Colonic mucosa (tissue), 4 donors: Measurements from ENCODE around the gene DYNLL1. TPM values are rescaled to one million over a fixed set of nuclear protein-coding genes. Genes with fewer than 3 reads are reported as not detected.
"Not testable (repeated sequence)": the region's sequence is repeated elsewhere in the genome, so short reads cannot be mapped to it uniquely, and the experiment has no call there.

Experiments used
- DNase-seq: peaks from one replicate; pipeline ENCODE4 v3.0.0-alpha.2; 2020
- H3K27ac ChIP-seq: fragments of 200-600 bp; one replicate; pipeline ENCODE4 v1.8.0; 2021
- H3K27me3 ChIP-seq: fragments of 200-600 bp; one replicate; pipeline ENCODE4 v1.8.0; 2021
- H3K36me3 ChIP-seq: fragments of 200-600 bp; one replicate; pipeline ENCODE4 v1.8.0; 2021
- H3K4me1 ChIP-seq: fragments of 200-600 bp; one replicate; pipeline ENCODE4 v1.8.0; 2021; ENCODE audit warnings: mild to moderate bottlenecking
- H3K4me3 ChIP-seq: fragments of 200-600 bp; one replicate; pipeline ENCODE4 v1.8.0; 2021
- H3K9ac ChIP-seq, 2 donors: one replicate each; pipeline ENCODE4 v1.7.0; 2013; ENCODE audit warnings: control low read depth in 2 of 2, low read depth in 2 of 2, low read length in 2 of 2
- H3K9me3 ChIP-seq: fragments of 200-600 bp; one replicate; pipeline ENCODE4 v1.8.0; 2021
- intact Hi-C: fragments of 100-400 bp; cut with DNase I; formaldehyde crosslinking; loops from one replicate; pipeline ENCODE4 v1.14.1; 2022
- total RNA-seq, 2 donors: library from RNA; stranded (reverse); fragmentation: NEBNext Ultra II Directional in 1 of 2; extraction: Animal tissue kit (Norgen Biotek cat#: 25700) in 1 of 2; gene quantifications; one replicate each; pipeline ENCODE4 v1.2.1, GENCODE V29; 2021
- TF ChIP-seq, protein P1 (sequence below): fragments of 200-600 bp; IDR thresholded peaks from one replicate; pipeline ENCODE4 v1.8.0; 2022; ENCODE audit warnings: antibody characterized with exemption, mild to moderate bottlenecking
- donor health status: healthy.
- donor health status: DM: no; HTN: no; CAD: no.
- donor health status: DM: no; HTN: no; CAD: no.

DYNLL1 gene
- total RNA-seq, 2 donors from 2014 or later, result 359 to 463 TPM

DNA sequence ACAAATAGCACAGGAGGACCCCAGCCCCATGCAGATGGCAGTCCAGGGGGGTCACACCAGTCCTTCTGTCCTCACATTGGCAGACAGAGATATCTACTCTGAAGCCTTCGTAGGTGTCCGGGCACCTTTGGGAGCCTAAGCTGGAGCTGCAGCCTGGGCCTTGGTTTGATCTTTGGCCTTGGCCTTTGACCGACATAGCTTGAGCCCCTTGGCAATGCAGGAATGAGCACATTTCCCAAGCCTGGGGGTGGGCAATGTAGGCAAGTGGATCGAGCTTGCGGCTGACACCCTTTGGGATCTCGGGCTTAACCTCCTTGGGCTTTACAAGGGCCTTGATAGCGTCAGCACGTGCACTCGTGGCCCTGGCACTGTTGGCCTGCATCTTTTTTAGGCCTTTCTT, 26.7 kb downstream of the DYNLL1 start:
- intact Hi-C loops, result no loop called here
- TF ChIP-seq, protein P1, sequence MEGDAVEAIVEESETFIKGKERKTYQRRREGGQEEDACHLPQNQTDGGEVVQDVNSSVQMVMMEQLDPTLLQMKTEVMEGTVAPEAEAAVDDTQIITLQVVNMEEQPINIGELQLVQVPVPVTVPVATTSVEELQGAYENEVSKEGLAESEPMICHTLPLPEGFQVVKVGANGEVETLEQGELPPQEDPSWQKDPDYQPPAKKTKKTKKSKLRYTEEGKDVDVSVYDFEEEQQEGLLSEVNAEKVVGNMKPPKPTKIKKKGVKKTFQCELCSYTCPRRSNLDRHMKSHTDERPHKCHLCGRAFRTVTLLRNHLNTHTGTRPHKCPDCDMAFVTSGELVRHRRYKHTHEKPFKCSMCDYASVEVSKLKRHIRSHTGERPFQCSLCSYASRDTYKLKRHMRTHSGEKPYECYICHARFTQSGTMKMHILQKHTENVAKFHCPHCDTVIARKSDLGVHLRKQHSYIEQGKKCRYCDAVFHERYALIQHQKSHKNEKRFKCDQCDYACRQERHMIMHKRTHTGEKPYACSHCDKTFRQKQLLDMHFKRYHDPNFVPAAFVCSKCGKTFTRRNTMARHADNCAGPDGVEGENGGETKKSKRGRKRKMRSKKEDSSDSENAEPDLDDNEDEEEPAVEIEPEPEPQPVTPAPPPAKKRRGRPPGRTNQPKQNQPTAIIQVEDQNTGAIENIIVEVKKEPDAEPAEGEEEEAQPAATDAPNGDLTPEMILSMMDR, result no peak

DNA sequence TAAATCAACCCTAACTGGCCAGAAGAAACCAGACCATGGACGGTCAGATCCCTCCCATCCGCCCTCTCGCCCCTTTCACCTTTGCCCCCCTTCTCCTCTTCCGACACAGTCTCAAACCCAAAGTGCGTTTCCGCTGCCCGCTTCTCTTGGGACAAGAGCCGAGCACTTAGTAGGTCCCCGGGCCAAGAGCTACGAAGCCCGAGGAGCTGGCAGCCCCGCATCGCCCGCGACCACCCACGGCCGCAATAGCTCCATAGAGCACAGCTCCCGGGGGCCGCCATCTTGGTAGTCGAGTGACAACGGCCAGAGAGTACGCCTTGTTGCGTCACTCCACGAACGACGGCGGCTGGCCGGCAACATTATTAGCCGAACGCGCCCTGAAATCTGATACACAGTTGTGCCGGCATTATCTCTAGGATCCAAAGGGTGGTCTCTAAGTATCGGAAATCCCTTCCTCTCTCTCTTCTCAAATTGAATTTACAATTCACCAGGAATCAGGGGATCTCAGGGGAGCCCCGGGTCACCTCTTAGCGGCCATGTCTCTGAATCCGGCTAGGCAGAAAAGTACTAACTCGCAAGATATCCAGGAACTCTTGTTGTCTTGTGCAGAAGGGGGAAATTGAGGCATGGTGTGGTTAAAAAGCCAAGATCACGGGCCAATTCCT, 33.1 kb downstream of the DYNLL1 start, which contains the start of gene COQ5:
Gene COQ5, minus strand, starts transcription at position 298 of the 665 bp plus-strand sequence. Its CDS starts 17 bp downstream, at position 281.
- no peaks in the 10 kb centered on the region for H3K36me3 ChIP-seq
- H3K27ac ChIP-seq, result peak within 1 kb of the TSS; percentile 75
- no peaks in the 10 kb centered on the region for H3K27me3 ChIP-seq
- H3K9me3 ChIP-seq, result no peaks in the 10 kb centered on the region
- peak within 1 kb of the TSS; percentile 59 for H3K4me3 ChIP-seq
- TF ChIP-seq, protein P1, result no peak
- H3K4me1 ChIP-seq, result no peaks in the 10 kb centered on the region
- DNase-seq, result peak; percentile 94
- intact Hi-C loops, result no loop called here
- H3K9ac ChIP-seq, result peak within 1 kb of the TSS; percentile 84 to 90

More for the DNA sequence above, 26.7 kb downstream of the DYNLL1 start:
- Histone ChIP-seq H3K27me3 (no peaks in the 10 kb centered on the region), H3K4me3 (no peak overlapping the region), H3K36me3 (no peaks in the 10 kb centered on the region), H3K9ac (no peak overlapping the region), H3K9me3 (no peaks in the 10 kb centered on the region), H3K27ac (no peak overlapping the region), H3K4me1 (no peaks in the 10 kb centered on the region)
- no peak for DNase-seq

DNA sequence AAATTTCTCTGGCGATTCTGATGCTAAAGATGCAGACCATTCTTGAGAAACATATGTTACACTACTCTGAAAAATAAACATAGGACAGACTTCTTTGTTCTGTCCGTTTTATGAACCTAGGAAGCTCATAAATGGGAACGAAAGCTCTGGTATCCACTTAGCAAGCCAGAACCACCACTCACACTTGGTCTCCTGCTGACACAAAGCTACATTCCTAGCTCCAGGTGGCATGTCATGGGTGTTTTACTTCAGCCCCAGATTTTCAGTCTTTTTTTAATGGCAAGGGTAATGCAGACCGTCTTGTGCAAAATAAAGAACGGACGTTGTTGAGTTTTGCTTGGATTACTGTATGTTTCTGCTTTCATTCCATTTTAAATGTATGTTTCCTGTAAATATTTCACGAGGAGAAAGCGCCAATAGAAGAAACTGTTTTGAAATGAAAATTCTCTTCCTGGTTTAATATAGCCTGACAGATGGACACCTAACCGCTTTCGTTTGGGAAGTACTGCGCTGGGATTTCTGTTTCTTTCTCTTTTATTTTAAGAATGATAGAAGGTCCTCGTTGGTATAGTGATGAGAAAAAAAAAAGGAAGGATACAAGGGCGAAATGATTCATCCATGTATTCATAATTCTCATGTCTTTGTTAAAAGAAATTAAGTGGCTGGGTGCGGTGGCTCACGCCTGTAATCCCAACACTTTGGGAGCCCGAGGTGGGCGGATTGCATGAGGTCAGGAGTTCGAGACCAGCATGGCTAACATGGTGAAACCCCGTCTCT, 33.9 kb downstream of the DYNLL1 start:
- Histone ChIP-seq H3K9me3 (no peaks in the 10 kb centered on the region), H3K9ac (peak overlapping the region; percentile 84 to 90), H3K4me3 (peak overlapping the region; percentile 59), H3K36me3 (no peaks in the 10 kb centered on the region), H3K4me1 (no peaks in the 10 kb centered on the region), H3K27me3 (no peaks in the 10 kb centered on the region), H3K27ac (peak overlapping the region; percentile 75)
- intact Hi-C loops, result no loop called here
- DNase-seq, result peak; percentile 50
- TF ChIP-seq, protein P1, result no peak

DNA sequence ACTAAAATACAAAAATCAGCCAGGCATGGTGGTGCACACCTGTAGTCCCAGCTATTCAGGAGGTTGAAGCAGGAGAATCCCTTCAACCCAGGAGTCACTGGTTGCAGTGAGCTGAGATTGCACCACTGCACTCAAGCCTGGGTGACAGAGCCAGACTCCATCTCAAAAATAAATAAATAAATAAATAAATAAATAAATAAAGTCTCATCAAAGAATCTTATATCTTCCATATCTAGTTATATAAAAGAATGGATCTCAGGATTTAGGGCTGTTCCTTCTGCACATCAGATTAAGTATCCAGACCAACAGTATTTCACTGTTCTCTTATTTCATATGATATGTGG, 34.5 kb downstream of the DYNLL1 start:
- intact Hi-C loops, H3K9me3 ChIP-seq, H3K4me1 ChIP-seq, H3K27me3 ChIP-seq, DNase-seq, H3K36me3 ChIP-seq: not testable (repeated sequence)
- H3K27ac ChIP-seq, result peak overlapping the region; percentile 75
- peak overlapping the region in 1 of 2 donors; percentile 84 for H3K9ac ChIP-seq
- H3K4me3 ChIP-seq, result peak overlapping the region; percentile 59

DNA sequence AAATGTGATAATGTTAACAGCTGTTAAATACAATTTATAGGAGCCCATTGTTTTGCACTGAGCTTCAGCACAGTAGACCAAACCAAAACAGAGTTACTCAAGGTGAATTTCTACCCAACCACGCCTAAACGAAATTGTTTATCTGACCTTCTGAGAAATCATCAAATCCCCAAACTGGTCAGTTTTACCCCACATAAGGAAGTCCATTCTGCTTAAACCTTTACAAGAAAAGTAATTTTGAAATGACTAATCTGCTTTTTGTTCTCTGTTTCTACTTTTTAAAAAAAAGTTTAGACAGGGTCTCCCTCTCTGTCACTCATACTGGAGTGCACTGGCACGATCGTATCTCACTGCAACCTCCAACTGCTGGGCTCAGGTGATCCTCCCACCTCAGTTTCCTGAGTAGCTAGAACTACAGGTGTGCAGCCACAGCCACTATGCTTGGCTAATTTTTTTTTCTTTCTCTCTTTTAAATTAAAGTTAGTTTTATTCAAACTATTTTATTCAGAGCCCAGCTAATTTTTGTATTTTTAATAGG, 36.9 kb downstream of the DYNLL1 start:
- Histone ChIP-seq H3K36me3 (no peaks in the 10 kb centered on the region), H3K4me3 (no peak overlapping the region), H3K9ac (no peak overlapping the region), H3K27me3 (no peaks in the 10 kb centered on the region), H3K9me3 (no peaks in the 10 kb centered on the region), H3K4me1 (peaks cover 11% of the 10 kb centered on the region), H3K27ac (no peak overlapping the region)
- no peak for DNase-seq
- intact Hi-C loops, result no loop called here
- TF ChIP-seq, protein P1, result no peak
